GM18861 (cell line): ENCODE results near the gene FUCA2.
"Not testable (repeated sequence)": the region's sequence is repeated elsewhere in the genome, so short reads cannot be mapped to it uniquely, and the experiment has no call there.

Experiments used
- ATAC-seq: cut with Tn5 transposase; IDR thresholded peaks from one replicate; pipeline ENCODE4 v1.9.1; 2021; ENCODE audit not compliant: unreplicated experiment

Gene FUCA2

GRCh38 chr6:143501851-143502250, 9.7 kb downstream of the FUCA2 start:
- ATAC-seq: no peak

GRCh38 chr6:143498428-143498827, 13.1 kb downstream of the FUCA2 start:
- ATAC-seq: no peak

- no peak for ATAC-seq
These were observed 14.5 kb downstream of the FUCA2 start for GRCh38 chr6:143496974-143497373.

GRCh38 chr6:143490775-143491174, 20.7 kb downstream of the FUCA2 start:
- ATAC-seq: no peak

GRCh38 chr6:143490244-143490643, 21.3 kb downstream of the FUCA2 start:
- no peak for ATAC-seq

GRCh38 chr6:143486752-143487151, 24.8 kb downstream of the FUCA2 start:
- no peak for ATAC-seq

- ATAC-seq: no peak
These were observed 25.6 kb downstream of the FUCA2 start for GRCh38 chr6:143485967-143486366.

GRCh38 chr6:143482593-143482992, 28.9 kb downstream of the FUCA2 start:
- ATAC-seq: no peak

- no peak for ATAC-seq
These were observed 32.9 kb downstream of the FUCA2 start for GRCh38 chr6:143478479-143479062.

- no peak for ATAC-seq
These were observed 35.0 kb downstream of the FUCA2 start for GRCh38 chr6:143476545-143476944.

GRCh38 chr6:143471822-143472221, 39.7 kb downstream of the FUCA2 start:
- no peak for ATAC-seq

- ATAC-seq: not testable (repeated sequence)
These were observed 42.7 kb downstream of the FUCA2 start for GRCh38 chr6:143468823-143469222.

GRCh38 chr6:143468026-143468425, 43.5 kb downstream of the FUCA2 start:
- no peak for ATAC-seq

GRCh38 chr6:143465546-143465945, 46.0 kb downstream of the FUCA2 start:
- ATAC-seq: no peak

- ATAC-seq: no peak
These were observed 53.8 kb downstream of the FUCA2 start for GRCh38 chr6:143457563-143458359.

- no peak for ATAC-seq
These were observed 60.0 kb downstream of the FUCA2 start for GRCh38 chr6:143451531-143451930.

GRCh38 chr6:143450453-143451371, 60.8 kb downstream of the FUCA2 start, which contains the start of the genes ADAT2 and PEX3:
Gene ADAT2 (minus strand): TSS chr6:143450695. CDS start chr6:143450658, 37 bp downstream.
Gene PEX3 (plus strand): TSS chr6:143450805. CDS start chr6:143451043, 238 bp downstream.
- ATAC-seq: peak; percentile 96

GRCh38 chr6:143449714-143450452, 61.6 kb downstream of the FUCA2 start:
- no peak for ATAC-seq

- no peak for ATAC-seq
These were observed 62.3 kb downstream of the FUCA2 start for GRCh38 chr6:143449082-143449713.

GRCh38 chr6:143447865-143448264, 63.7 kb downstream of the FUCA2 start:
- ATAC-seq: not testable (repeated sequence)
